H1 (cell line): ENCODE measurements around the gene RIT2. TPM values are rescaled to one million over a fixed set of nuclear protein-coding genes. Genes with fewer than 3 reads are reported as not detected.

Experiments used
- ASH2L ChIP-seq: fragments of 200-600, 300-600 bp; sonication (generic); IDR thresholded peaks from one replicate; pipeline ENCODE4 v1.7.1; 2017; ENCODE audit warnings: low read length
- GABPA ChIP-seq: IDR thresholded peaks from 2 replicates; pipeline ENCODE4 v1.6.1; 2011; ENCODE audit warnings: mild to moderate bottlenecking, low read length, moderate library complexity, borderline replicate concordance; ENCODE audit not compliant: insufficient read depth
- HDAC2 ChIP-seq, 2 experiments: fragments of 300-600 bp in 1 of 2; sonication (generic) in 1 of 2; IDR thresholded peaks; 2 replicates each; pipeline ENCODE4 v1.6.1; 2011 to 2012; ENCODE audit warnings: low read depth in 2 of 2, low read length in 2 of 2, mild to moderate bottlenecking in 2 of 2, moderate library complexity in 2 of 2, borderline replicate concordance in 1 of 2, inconsistent platforms in 1 of 2
- RFX5 ChIP-seq: IDR thresholded peaks from 2 replicates; pipeline ENCODE4 v1.6.1; 2011; ENCODE audit warnings: low read depth, low read length, improper control_type of control experiment, borderline replicate concordance
- RXRA ChIP-seq: IDR thresholded peaks from 2 replicates; pipeline ENCODE4 v1.6.1; 2011; ENCODE audit warnings: low read depth, mild to moderate bottlenecking, low read length, moderate library complexity; ENCODE audit not compliant: insufficient read depth
- polyA plus RNA-seq, 7 experiments: library from polyadenylated mRNA; depleted of rRNA in 3 of 7; stranded (reverse) in 5 of 7; unstranded in 2 of 7; fragments of >200 nt in 5 of 7; fragments of 200-250 nt in 2 of 7; gene quantifications; 1 replicate in 5 of 7; 2 replicates in 1 of 7; 4 replicates in 1 of 7; pipeline versions ENCODE4 v1.2.1 to v1.2.3, GENCODE V29; 2011 to 2013; ENCODE audit warnings: missing spikeins in 2 of 7, mixed read lengths in 2 of 7
- total RNA-seq: library from RNA; stranded (reverse); fragmentation: NEBNext Ultra II Directional; extraction: Animal tissue kit (Norgen Biotek cat#: 25700); gene quantifications from 2 replicates; pipeline ENCODE4 v1.2.1, GENCODE V29; 2021
- TF ChIP-seq, protein P1 (sequence below): IDR thresholded peaks from 2 replicates; pipeline ENCODE4 v1.6.1; 2012; ENCODE audit warnings: inconsistent platforms

RIT2 gene
- total and polyA plus RNA-seq, 2 of the 8 experiments (the other 6 are each of a cell fraction or from before 2014, with no cell fraction given), result 0.67 to 3.2 TPM

DNA sequence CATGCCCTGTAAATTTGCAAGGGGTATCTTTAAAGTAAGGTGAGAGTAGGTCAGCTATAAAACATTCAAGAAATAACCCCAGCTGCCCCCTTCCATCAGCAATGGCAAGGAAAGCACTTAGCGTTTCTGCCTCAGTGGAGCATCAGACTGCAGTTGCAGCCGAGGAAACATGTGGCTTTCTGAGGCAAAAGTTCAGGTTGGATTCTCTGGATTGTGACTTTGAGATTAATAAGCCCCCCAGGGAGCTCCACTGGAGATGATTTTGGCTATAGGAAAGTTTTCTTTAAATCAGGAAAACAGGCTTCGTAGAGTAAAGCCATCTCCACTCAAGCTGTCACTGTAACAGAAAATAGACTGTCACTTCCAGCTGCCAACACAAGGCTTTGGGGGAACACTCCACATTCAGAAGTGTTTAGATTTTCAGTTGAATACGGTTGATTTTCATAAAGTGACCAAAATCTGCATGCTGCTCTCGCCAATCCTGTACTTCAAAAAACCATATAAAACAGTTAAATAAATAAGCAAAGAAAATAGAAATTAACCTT, 15.3 kb upstream of the RIT2 start (continued):
- no peak for TF ChIP-seq HDAC2 (IDR thresholded peaks at IDR 0.05; ENCODE audit: borderline replicate concordance in 1 of 2, low read depth in 2 of 2, low read length in 2 of 2)
- TF ChIP-seq RFX5, result no peak
- no peak for TF ChIP-seq GABPA
- no peak for TF ChIP-seq ASH2L
- TF ChIP-seq, protein P1, sequence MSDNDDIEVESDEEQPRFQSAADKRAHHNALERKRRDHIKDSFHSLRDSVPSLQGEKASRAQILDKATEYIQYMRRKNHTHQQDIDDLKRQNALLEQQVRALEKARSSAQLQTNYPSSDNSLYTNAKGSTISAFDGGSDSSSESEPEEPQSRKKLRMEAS, result no peak
- no peak for TF ChIP-seq RXRA
